Neural progenitor cell (in vitro differentiated cells): ENCODE data around the gene PRR12. TPM values are rescaled to one million over a fixed set of nuclear protein-coding genes. Genes with fewer than 3 reads are reported as not detected.

Experiments used
- DNase-seq: peaks from one replicate; pipeline ENCODE4 v3.0.0-alpha.2; 2016; ENCODE audit warnings: low spot score
- H2AFZ ChIP-seq: fragments of 200-600 bp; sonication (generic); replicated peaks from 2 replicates; pipeline ENCODE4 v1.6.1; 2016; ENCODE audit warnings: antibody characterized with exemption
- H3F3A ChIP-seq: fragments of 200-600 bp; sonication (generic); 2 replicates; pipeline ENCODE4 v1.6.1; 2016; ENCODE audit warnings: antibody characterized with exemption, low read depth
- H3K27ac ChIP-seq: fragments of 200-600 bp; sonication (generic); 2 replicates; pipeline ENCODE4 v1.5.1; 2016; ENCODE audit warnings: mild to moderate bottlenecking
- H3K27me3 ChIP-seq: fragments of 200-600 bp; sonication (generic); 2 replicates; pipeline ENCODE4 v1.6.1; 2016; ENCODE audit warnings: mild to moderate bottlenecking, moderate library complexity
- H3K36me3 ChIP-seq: fragments of 200-600 bp; sonication (generic); 2 replicates; pipeline ENCODE4 v1.5.1; 2016
- H3K4me1 ChIP-seq: fragments of 200-600 bp; sonication (generic); 2 replicates; pipeline ENCODE4 v1.6.1; 2016; ENCODE audit warnings: mixed run types
- H3K4me2 ChIP-seq: fragments of 200-600 bp; sonication (generic); 2 replicates; pipeline ENCODE4 v1.6.1; 2016
- H3K4me3 ChIP-seq: fragments of 200-600 bp; sonication (generic); 2 replicates; pipeline ENCODE4 v1.5.1; 2016
- H3K79me2 ChIP-seq: fragments of 200-600 bp; sonication (generic); 2 replicates; pipeline ENCODE4 v1.6.1; 2016; ENCODE audit warnings: low read depth
- H3K9ac ChIP-seq: fragments of 200-600 bp; sonication (generic); 2 replicates; pipeline ENCODE4 v1.6.1; 2016
- H3K9me3 ChIP-seq: fragments of 200-600 bp; sonication (generic); 2 replicates; pipeline ENCODE4 v1.5.1; 2016; ENCODE audit warnings: low read depth
- H4K20me1 ChIP-seq: fragments of 200-600 bp; sonication (generic); 2 replicates; pipeline ENCODE4 v1.6.1; 2016; ENCODE audit warnings: low read depth
- H3K27ac Mint-ChIP-seq: 3 replicates; pipeline ENCODE4 v1.8.0; 2021; ENCODE audit warnings: mixed read lengths
- H3K27me3 Mint-ChIP-seq: 2 replicates; pipeline ENCODE4 v1.8.0; 2022; ENCODE audit warnings: low read depth, mild to moderate bottlenecking, inconsistent platforms, moderate library complexity, mixed read lengths; ENCODE audit not compliant: insufficient read depth
- H3K36me3 Mint-ChIP-seq: 3 replicates; pipeline ENCODE4 v1.8.0; 2021; ENCODE audit warnings: mixed read lengths
- H3K4me1 Mint-ChIP-seq: 3 replicates; pipeline ENCODE4 v1.8.0; 2021; ENCODE audit warnings: mixed read lengths
- H3K4me3 Mint-ChIP-seq: 3 replicates; pipeline ENCODE4 v1.8.0; 2021; ENCODE audit warnings: mild to moderate bottlenecking, moderate library complexity, mixed read lengths
- H3K9me3 Mint-ChIP-seq: 3 replicates; pipeline ENCODE4 v1.8.0; 2020; ENCODE audit warnings: mixed read lengths
- EZH2 ChIP-seq: fragments of 200-600 bp; sonication (generic); IDR thresholded peaks from 2 replicates; pipeline ENCODE4 v1.6.1; 2017; ENCODE audit warnings: antibody characterized with exemption, mild to moderate bottlenecking, moderate library complexity
- EZH2phosphoT487 ChIP-seq: fragments of 200-600 bp; sonication (generic); IDR thresholded peaks from 2 replicates; pipeline ENCODE4 v1.6.1; 2017; ENCODE audit warnings: antibody characterized with exemption
- total RNA-seq: library from RNA; depleted of rRNA; stranded (reverse); fragments of >200 nt; gene quantifications from 2 replicates; pipeline ENCODE4 v1.2.3, GENCODE V29; 2015; ENCODE audit warnings: low replicate concordance
- TF ChIP-seq, protein P1 (sequence below): fragments of 200-600 bp; sonication (generic); IDR thresholded peaks from 2 replicates; pipeline ENCODE4 v1.5.1; 2017; ENCODE audit warnings: antibody characterized with exemption, mild to moderate bottlenecking

Gene PRR12
- total RNA-seq, 1 donor from 2014 or later = 3.2 TPM

DNA sequence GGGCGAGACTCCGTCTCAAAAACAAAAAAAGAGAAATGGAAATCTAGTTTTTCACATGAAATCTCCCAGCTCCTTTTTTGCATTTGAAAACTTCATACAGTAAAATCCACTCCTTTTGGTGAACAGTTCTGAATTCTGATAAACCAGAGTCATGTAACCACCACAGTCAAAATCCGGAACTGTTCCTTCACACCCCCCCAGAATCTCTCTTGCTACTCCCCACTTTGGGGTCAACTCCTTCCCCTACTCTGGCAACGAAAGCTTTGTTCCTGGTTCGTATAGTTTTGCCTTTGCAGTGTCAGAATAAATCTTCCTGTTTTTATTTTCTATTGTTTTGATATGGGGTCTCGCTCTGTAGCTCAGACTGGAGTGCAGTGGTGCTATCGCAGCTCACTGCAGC, 39.5 kb upstream of the PRR12 start:
- peaks cover 2% of the 10 kb centered on the region for H3K27me3 Mint-ChIP-seq
- no peak for DNase-seq
- Histone ChIP-seq H4K20me1 (peaks cover 4% of the 10 kb centered on the region), H3K4me3 (no peak overlapping the region), H3K9me3 (no peaks in the 10 kb centered on the region), H3F3A (peaks cover 22% of the 10 kb centered on the region), H3K27me3 (no peaks in the 10 kb centered on the region), H3K4me2 (no peak overlapping the region), H3K79me2 (no peaks in the 10 kb centered on the region), H3K9ac (no peak overlapping the region), H3K27ac (no peak overlapping the region), H3K4me1 (peaks cover 7% of the 10 kb centered on the region), H2AFZ (no peak overlapping the region), H3K36me3 (no peaks in the 10 kb centered on the region)
- no peaks in the 10 kb centered on the region for H3K9me3 Mint-ChIP-seq
- no peak overlapping the region for H3K27ac Mint-ChIP-seq
- H3K4me1 Mint-ChIP-seq = peaks cover 10% of the 10 kb centered on the region
- H3K36me3 Mint-ChIP-seq = peaks cover 9% of the 10 kb centered on the region
- TF ChIP-seq, protein P1, sequence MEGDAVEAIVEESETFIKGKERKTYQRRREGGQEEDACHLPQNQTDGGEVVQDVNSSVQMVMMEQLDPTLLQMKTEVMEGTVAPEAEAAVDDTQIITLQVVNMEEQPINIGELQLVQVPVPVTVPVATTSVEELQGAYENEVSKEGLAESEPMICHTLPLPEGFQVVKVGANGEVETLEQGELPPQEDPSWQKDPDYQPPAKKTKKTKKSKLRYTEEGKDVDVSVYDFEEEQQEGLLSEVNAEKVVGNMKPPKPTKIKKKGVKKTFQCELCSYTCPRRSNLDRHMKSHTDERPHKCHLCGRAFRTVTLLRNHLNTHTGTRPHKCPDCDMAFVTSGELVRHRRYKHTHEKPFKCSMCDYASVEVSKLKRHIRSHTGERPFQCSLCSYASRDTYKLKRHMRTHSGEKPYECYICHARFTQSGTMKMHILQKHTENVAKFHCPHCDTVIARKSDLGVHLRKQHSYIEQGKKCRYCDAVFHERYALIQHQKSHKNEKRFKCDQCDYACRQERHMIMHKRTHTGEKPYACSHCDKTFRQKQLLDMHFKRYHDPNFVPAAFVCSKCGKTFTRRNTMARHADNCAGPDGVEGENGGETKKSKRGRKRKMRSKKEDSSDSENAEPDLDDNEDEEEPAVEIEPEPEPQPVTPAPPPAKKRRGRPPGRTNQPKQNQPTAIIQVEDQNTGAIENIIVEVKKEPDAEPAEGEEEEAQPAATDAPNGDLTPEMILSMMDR = no peak
- TF ChIP-seq EZH2phosphoT487 (no peak), EZH2 (no peak)
- no peak overlapping the region for H3K4me3 Mint-ChIP-seq

DNA sequence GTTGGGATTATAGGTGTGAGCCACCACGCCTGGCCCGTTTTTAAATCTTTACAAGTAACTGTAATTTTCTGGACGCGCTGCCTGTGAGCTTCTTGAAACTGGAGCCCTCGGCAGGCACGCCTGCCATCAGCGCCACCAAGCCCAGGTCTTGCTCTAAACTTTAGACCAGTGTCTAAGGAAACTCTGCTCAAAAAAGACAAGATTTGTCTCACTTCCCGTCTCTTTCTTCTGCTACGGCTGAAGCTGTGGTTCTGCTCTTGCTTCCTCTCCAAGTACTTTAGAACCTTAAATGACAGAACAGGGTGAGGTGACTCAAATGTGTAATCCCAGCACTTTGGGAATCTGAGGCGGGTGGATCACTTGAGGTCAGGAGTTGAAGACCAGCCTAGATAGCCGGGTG, 38.2 kb upstream of the PRR12 start:
- H3K27ac Mint-ChIP-seq = no peak overlapping the region
- DNase-seq = no peak
- H3K9me3 Mint-ChIP-seq = no peaks in the 10 kb centered on the region

DNA sequence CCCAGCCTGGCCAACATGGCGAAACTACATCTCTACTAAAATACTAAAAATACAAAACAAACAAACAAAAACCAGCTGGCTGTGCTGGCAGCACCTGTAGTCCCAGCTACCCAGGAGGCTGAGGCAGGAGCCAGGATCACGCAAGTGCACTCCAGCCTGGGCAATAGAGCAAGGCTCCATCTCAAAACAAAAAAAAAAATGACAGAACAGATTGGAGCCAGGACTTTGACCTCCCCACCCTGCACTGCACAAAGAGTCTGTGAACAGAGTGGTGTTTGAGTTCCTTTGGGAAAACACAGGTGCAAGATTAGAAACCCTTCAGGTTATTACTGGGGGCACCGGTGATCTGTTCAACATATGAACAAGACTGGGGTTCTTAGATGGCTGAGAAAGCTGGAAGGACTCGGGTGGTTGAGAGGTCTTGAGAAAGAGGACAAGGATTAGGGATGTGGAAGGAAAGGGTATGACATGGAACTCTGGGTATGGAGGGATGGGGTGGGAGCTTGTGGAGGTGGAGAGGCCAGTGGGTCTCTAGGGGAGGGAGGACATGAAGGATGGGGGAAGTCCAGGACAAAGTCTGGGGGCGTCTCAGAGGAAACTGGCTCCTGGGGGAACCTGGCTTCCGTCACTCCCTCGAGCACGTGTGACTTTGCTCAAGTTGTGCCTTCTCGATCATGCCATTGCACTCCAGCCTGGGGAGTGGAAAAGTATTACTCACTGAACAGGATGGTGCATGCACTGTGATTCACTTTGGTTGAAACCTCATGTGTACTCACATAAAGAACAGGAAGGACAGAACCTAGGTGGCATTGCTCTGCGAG, 37.3 kb upstream of the PRR12 start:
- peaks cover 11% of the 10 kb centered on the region for H3K4me1 Mint-ChIP-seq
- H3K27me3 ChIP-seq = no peaks in the 10 kb centered on the region
- peaks cover 13% of the 10 kb centered on the region for H4K20me1 ChIP-seq
- no peaks in the 10 kb centered on the region for H3K79me2 ChIP-seq
- H3K27ac ChIP-seq = no peak overlapping the region
- H3K9me3 ChIP-seq = no peaks in the 10 kb centered on the region
- peaks cover 8% of the 10 kb centered on the region for H3K4me1 ChIP-seq
- no peak overlapping the region for H3K9ac ChIP-seq
- no peak overlapping the region for H3K4me2 ChIP-seq
- peak overlapping the region; percentile 47 for H3K27ac Mint-ChIP-seq
- no peak overlapping the region for H2AFZ ChIP-seq
- peaks cover 2% of the 10 kb centered on the region for H3K27me3 Mint-ChIP-seq
- no peaks in the 10 kb centered on the region for H3K9me3 Mint-ChIP-seq
- H3K36me3 Mint-ChIP-seq = peaks cover 13% of the 10 kb centered on the region
- no peak overlapping the region for H3K4me3 ChIP-seq
- H3K4me3 Mint-ChIP-seq = peak overlapping the region; percentile 59
- DNase-seq = no peak
- H3F3A ChIP-seq = peaks cover 16% of the 10 kb centered on the region
- no peaks in the 10 kb centered on the region for H3K36me3 ChIP-seq
- TF ChIP-seq EZH2phosphoT487 (no peak), EZH2 (no peak)
- TF ChIP-seq, protein P1 = no peak

More for the DNA sequence above, 38.2 kb upstream of the PRR12 start:
- peaks cover 11% of the 10 kb centered on the region for H3K4me1 Mint-ChIP-seq
- no peak overlapping the region for H3K4me2 ChIP-seq
- H3K36me3 Mint-ChIP-seq = peaks cover 13% of the 10 kb centered on the region
- no peaks in the 10 kb centered on the region for H3K9me3 ChIP-seq
- H3K27ac ChIP-seq = no peak overlapping the region
- peaks cover 13% of the 10 kb centered on the region for H3F3A ChIP-seq
- H3K79me2 ChIP-seq = no peaks in the 10 kb centered on the region
- H3K9ac ChIP-seq = no peak overlapping the region
- peaks cover 11% of the 10 kb centered on the region for H4K20me1 ChIP-seq
- TF ChIP-seq, protein P1 = no peak
- TF ChIP-seq EZH2phosphoT487 (no peak), EZH2 (no peak)
- H2AFZ ChIP-seq = no peak overlapping the region
- H3K27me3 ChIP-seq = no peaks in the 10 kb centered on the region
- no peak overlapping the region for H3K4me3 ChIP-seq
- H3K4me1 ChIP-seq = peaks cover 8% of the 10 kb centered on the region
- no peak overlapping the region for H3K4me3 Mint-ChIP-seq
- H3K36me3 ChIP-seq = no peaks in the 10 kb centered on the region
- no peaks in the 10 kb centered on the region for H3K27me3 Mint-ChIP-seq
